Upper lobe of left lung (tissue), 6 donors: ENCODE measurements around the gene SAP30. TPM values are rescaled to one million over a fixed set of nuclear protein-coding genes. Genes with fewer than 3 reads are reported as not detected.

Source experiments
- ATAC-seq, 2 donors: fragments of 200-7000 bp; cut with Tn5 transposase; one replicate each; pipeline ENCODE4 v1.9.1; 2022; ENCODE audit warnings: mild to moderate bottlenecking in 2 of 2, moderate library complexity in 2 of 2; ENCODE audit not compliant: low FRiP score in 2 of 2
- DNase-seq, 2 donors: peaks; one replicate each; pipeline ENCODE4 v3.0.0-alpha.2; 2019 to 2020
- H3K27ac ChIP-seq, 4 donors: fragments of 200-600 bp; sonication (generic); one replicate each; pipeline ENCODE4 v1.5.1; 2016 to 2019
- H3K27me3 ChIP-seq, 4 donors: fragments of 200-600 bp; sonication (generic); one replicate each; pipeline ENCODE4 v1.5.1; 2017 to 2019
- H3K36me3 ChIP-seq, 4 donors: fragments of 200-600 bp; sonication (generic); one replicate each; pipeline ENCODE4 v1.5.1; 2016 to 2019
- H3K4me1 ChIP-seq, 4 donors: fragments of 200-600 bp; sonication (generic); one replicate each; pipeline ENCODE4 v1.5.1; 2018 to 2019
- H3K4me3 ChIP-seq, 4 donors: fragments of 200-600 bp; sonication (generic); one replicate each; pipeline ENCODE4 v1.5.1; 2017 to 2019; ENCODE audit warnings: mild to moderate bottlenecking in 2 of 4, moderate library complexity in 1 of 4
- H3K9me3 ChIP-seq, 4 donors: fragments of 200-600 bp; sonication (generic); one replicate each; pipeline ENCODE4 v1.5.1; 2018 to 2019
- EP300 ChIP-seq, 4 donors: sonication (generic); formaldehyde crosslinking; IDR thresholded peaks; one replicate each; pipeline ENCODE4 v1.5.1; 2017; ENCODE audit warnings: antibody characterized with exemption in 4 of 4, control low read depth in 2 of 4
- POLR2A ChIP-seq, 4 donors: fragments of 450-650 bp; IDR thresholded peaks; one replicate each; pipeline ENCODE4 v1.5.1; 2016 to 2017; ENCODE audit warnings: antibody characterized with exemption in 4 of 4, mild to moderate bottlenecking in 2 of 4
- POLR2AphosphoS5 ChIP-seq, 2 donors: sonication (generic); formaldehyde crosslinking; IDR thresholded peaks; one replicate each; pipeline ENCODE4 v1.5.1; 2017; ENCODE audit warnings: antibody characterized with exemption in 2 of 2
- WGBS, 2 donors: methylation state at CpG; one replicate each; pipeline ENCODE4 v1.1.5; 2017 to 2018; 5-methylcytosine and 5-hydroxymethylcytosine counted together
- total RNA-seq, 6 donors: library from RNA; depleted of rRNA in 4 of 6; stranded (reverse); fragments of >200 nt in 4 of 6; gene quantifications; one replicate each; pipeline versions ENCODE4 v1.1.0 to v1.2.1, GENCODE V29; 2016 to 2021
- TF ChIP-seq, protein P1 (sequence below), 6 experiments: fragments of 450-650 bp in 4 of 6; fragments of 200-600 bp in 2 of 6; sonication (generic) in 2 of 6; IDR thresholded peaks; one replicate each; pipeline ENCODE4 v1.5.1; 2016 to 2019; ENCODE audit warnings: antibody characterized with exemption in 6 of 6
- donor health status: DM: no; HTN: no; CAD: no; lungs with moderate emphysema.
- donor health status: DM: no; HTN: yes; CAD: no; lungs with severe emphysema.

SAP30 gene
- total RNA-seq, 6 donors from 2014 or later: 15.0 to 39.8 (median 18.8) TPM

GRCh38 chr4:173365359-173365996 lies 5.3 kb upstream of the SAP30 start:
- Histone ChIP-seq H3K4me3 (no peak overlapping the region), H3K36me3 (no peaks in the 10 kb centered on the region), H3K27ac (no peak overlapping the region), H3K4me1 (peaks cover 0 to 14% (median 7%) of the 10 kb centered on the region in 4 donors), H3K9me3 (no peaks in the 10 kb centered on the region), H3K27me3 (no peaks in the 10 kb centered on the region)
- no peak for ATAC-seq
- 19 to 37% methylated on average over 2 of the region's 2 CpGs for WGBS, 2 donors
- TF ChIP-seq POLR2A (IDR thresholded peaks at IDR 0.05): no peak
- TF ChIP-seq, protein P1, sequence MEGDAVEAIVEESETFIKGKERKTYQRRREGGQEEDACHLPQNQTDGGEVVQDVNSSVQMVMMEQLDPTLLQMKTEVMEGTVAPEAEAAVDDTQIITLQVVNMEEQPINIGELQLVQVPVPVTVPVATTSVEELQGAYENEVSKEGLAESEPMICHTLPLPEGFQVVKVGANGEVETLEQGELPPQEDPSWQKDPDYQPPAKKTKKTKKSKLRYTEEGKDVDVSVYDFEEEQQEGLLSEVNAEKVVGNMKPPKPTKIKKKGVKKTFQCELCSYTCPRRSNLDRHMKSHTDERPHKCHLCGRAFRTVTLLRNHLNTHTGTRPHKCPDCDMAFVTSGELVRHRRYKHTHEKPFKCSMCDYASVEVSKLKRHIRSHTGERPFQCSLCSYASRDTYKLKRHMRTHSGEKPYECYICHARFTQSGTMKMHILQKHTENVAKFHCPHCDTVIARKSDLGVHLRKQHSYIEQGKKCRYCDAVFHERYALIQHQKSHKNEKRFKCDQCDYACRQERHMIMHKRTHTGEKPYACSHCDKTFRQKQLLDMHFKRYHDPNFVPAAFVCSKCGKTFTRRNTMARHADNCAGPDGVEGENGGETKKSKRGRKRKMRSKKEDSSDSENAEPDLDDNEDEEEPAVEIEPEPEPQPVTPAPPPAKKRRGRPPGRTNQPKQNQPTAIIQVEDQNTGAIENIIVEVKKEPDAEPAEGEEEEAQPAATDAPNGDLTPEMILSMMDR (IDR thresholded peaks at IDR 0.05): no peak
- no peak for TF ChIP-seq POLR2AphosphoS5 (IDR thresholded peaks at IDR 0.05)
- TF ChIP-seq EP300 (IDR thresholded peaks at IDR 0.05): no peak
- DNase-seq: no peak

DNA sequence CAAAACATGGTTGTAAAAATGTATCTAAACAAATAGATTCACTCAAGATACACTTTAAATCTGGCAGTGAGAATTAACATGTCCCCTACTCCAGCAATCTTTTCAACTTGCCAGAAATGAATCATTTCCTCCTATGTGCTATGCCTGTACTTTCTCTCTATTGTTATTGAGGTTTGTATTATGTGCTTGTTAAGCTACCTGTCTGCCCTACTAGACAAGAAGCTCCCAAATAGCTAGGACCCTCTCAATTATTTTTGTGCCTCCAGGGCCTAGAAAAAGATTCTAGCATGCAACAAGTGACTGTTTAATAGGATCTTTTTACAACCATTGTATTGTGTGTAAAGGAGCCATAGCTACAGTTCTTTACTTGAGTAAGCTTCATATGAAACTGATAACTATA lies 3.5 kb upstream of the SAP30 start:
- H3K4me3 ChIP-seq: no peak overlapping the region
- peaks cover 1 to 16% (median 8%) of the 10 kb centered on the region in 4 donors for H3K4me1 ChIP-seq
- no peaks in the 10 kb centered on the region for H3K27me3 ChIP-seq
- no peak for DNase-seq
- ATAC-seq: no peak
- no peak overlapping the region for H3K27ac ChIP-seq
- H3K9me3 ChIP-seq: no peaks in the 10 kb centered on the region
- no peak for TF ChIP-seq POLR2AphosphoS5 (IDR thresholded peaks at IDR 0.05)
- TF ChIP-seq, protein P1 (IDR thresholded peaks at IDR 0.05): no peak
- TF ChIP-seq EP300 (IDR thresholded peaks at IDR 0.05): no peak
- TF ChIP-seq POLR2A (IDR thresholded peaks at IDR 0.05): no peak
- no peaks in the 10 kb centered on the region for H3K36me3 ChIP-seq

DNA sequence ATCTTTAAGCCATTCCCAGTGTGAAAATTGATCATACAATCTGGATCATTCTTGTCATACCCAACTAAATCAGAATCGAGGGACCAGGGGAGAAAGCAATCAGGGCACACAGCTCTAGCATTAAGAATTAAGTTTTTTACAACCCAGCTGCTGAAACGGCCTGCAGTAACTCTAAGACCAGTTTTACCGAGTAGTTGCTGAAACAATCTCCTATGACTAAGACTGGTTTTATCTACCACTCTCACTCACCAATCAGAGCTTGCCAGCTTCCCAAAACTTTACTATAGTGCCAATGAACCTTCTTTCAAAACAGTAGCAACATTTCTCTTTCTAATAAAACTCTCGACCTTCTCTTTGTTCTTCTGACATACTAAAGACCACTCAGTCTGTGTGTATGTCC lies 2.8 kb upstream of the SAP30 start:
- Histone ChIP-seq H3K9me3 (no peaks in the 10 kb centered on the region), H3K36me3 (no peaks in the 10 kb centered on the region), H3K4me3 (no peak overlapping the region), H3K4me1 (peaks cover 7 to 22% (median 14%) of the 10 kb centered on the region in 4 donors), H3K27ac (no peak overlapping the region), H3K27me3 (no peaks in the 10 kb centered on the region)
- WGBS, 2 donors: 62 to 69% methylated on average over 4 of the region's 4 CpGs
- TF ChIP-seq EP300 (IDR thresholded peaks at IDR 0.05) (no peak), POLR2AphosphoS5 (IDR thresholded peaks at IDR 0.05) (no peak), POLR2A (IDR thresholded peaks at IDR 0.05) (no peak)
- TF ChIP-seq, protein P1 (IDR thresholded peaks at IDR 0.05): no peak
- no peak for DNase-seq
- ATAC-seq: no peak

- 1% methylated on average over 13 to 14 of the region's 14 CpGs for WGBS, 2 donors
- H3K4me1 ChIP-seq: peaks cover 8 to 31% (median 16%) of the 10 kb centered on the region in 4 donors
- DNase-seq (peak in 1 of 2 donors; percentile 44), ATAC-seq (peak; percentile 3 to 12)
- H3K27ac ChIP-seq: peak overlapping the region; percentile 90 to 97 (median 92)
- TF ChIP-seq POLR2A (IDR thresholded peaks at IDR 0.05) (no peak), EP300 (IDR thresholded peaks at IDR 0.05) (no peak), POLR2AphosphoS5 (IDR thresholded peaks at IDR 0.05) (no peak)
- TF ChIP-seq, protein P1 (IDR thresholded peaks at IDR 0.05): no peak
- peaks cover 0 to 3% (median 0%) of the 10 kb centered on the region in 4 donors for H3K36me3 ChIP-seq
- H3K4me3 ChIP-seq: peak overlapping the region; percentile 51 to 94 (median 90)
- H3K9me3 ChIP-seq: no peaks in the 10 kb centered on the region
- no peaks in the 10 kb centered on the region for H3K27me3 ChIP-seq
Observed at GRCh38 chr4:173370130-173370476, 651 bp upstream of the SAP30 start.
